Astrocyte of the cerebellum (primary cell): ENCODE results near the gene UFC1.

Experiments
- DNase-seq: peaks from one replicate; pipeline ENCODE4 v3.0.0-alpha.2; 2011; ENCODE audit warnings: low read depth
- H3K4me3 ChIP-seq: 2 replicates; pipeline ENCODE4 v1.5.1; 2011; ENCODE audit warnings: mild to moderate bottlenecking, low read depth, low read length, moderate library complexity
- in situ Hi-C: cut with HindIII; loops from 2 replicates; pipeline ENCODE4 v1.10.0; 2017; ENCODE audit warnings: low sequenced_read_pairs
- TF ChIP-seq, protein P1 (sequence below): IDR thresholded peaks from 2 replicates; pipeline ENCODE4 v1.5.1; 2012; ENCODE audit warnings: low read length, low read depth, moderate library complexity, mild to moderate bottlenecking; ENCODE audit errors: missing control alignments

The UFC1 gene

DNA sequence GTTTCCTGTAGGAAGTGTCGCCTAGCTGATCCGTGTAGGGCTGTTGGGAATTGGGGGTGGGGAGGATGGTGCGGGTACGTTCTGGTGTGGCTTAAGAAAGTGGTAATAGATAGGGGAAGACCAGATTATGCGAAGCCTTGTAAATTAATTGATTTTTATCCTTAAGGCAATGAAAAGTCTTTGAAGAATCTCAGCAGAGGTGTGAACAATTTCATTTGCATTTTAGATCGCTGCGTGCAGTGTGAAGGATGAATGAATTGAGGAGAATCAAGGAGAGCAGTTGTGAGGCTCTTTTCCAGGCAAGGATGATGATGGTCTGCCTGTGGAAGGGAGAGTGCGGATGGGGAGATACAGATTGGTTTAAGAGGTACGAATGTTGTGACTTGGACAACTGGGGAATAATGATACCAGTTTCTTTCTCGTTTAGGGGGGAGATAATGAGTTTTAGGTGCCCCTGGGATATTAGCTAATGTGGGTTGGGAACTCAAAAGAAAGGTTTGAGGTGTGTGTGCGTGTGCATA is 20.5 kb upstream of the UFC1 start:
- peak overlapping the region; percentile 93 for H3K4me3 ChIP-seq
- DNase-seq: no peak
- in situ Hi-C loops: no loop called here
- TF ChIP-seq, protein P1, sequence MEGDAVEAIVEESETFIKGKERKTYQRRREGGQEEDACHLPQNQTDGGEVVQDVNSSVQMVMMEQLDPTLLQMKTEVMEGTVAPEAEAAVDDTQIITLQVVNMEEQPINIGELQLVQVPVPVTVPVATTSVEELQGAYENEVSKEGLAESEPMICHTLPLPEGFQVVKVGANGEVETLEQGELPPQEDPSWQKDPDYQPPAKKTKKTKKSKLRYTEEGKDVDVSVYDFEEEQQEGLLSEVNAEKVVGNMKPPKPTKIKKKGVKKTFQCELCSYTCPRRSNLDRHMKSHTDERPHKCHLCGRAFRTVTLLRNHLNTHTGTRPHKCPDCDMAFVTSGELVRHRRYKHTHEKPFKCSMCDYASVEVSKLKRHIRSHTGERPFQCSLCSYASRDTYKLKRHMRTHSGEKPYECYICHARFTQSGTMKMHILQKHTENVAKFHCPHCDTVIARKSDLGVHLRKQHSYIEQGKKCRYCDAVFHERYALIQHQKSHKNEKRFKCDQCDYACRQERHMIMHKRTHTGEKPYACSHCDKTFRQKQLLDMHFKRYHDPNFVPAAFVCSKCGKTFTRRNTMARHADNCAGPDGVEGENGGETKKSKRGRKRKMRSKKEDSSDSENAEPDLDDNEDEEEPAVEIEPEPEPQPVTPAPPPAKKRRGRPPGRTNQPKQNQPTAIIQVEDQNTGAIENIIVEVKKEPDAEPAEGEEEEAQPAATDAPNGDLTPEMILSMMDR: no peak

DNA sequence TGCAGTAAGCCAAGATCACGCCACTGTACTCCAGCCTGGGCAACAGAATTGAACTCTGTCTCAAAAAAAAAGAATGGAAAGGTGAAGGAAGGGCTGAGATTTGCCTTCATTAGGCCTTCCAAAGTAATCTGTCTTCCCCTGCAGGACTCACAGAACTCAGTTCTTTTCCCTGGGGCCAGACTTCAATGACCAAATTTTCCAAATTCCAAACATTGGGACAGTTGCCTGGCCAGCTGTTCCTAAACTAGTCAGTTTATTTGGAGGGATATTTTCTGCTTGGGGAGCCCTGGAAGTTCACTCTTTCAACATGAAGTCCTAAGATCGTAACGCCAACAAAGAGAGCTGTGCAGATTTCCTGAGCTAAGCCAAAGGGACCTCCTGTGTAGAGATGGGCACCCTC is 15.9 kb upstream of the UFC1 start:
- H3K4me3 ChIP-seq: no peak overlapping the region
- in situ Hi-C loops: no loop called here
- TF ChIP-seq, protein P1: no peak
- DNase-seq: no peak

DNA sequence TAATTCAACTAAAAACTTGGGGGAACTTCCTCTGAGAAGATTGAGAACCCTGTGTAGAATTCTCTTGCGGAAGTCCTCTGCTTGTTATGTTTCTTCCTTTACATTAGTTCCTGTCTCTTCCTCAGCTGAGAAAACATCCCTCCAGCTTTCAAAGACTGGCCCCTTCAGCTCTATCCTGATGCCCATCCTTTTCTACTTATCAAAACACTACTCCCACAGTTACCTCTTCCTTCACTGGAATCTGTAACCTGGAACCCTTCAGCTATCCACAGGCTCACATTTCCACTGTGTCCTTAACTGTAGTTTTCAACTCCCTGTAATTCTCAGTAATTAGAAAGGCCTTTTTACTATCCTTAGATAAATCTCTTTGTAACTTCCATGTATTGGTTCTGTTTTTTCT is 15.3 kb upstream of the UFC1 start:
- TF ChIP-seq, protein P1: no peak
- no peak overlapping the region for H3K4me3 ChIP-seq
- DNase-seq: no peak
- in situ Hi-C loops: no loop called here

DNA sequence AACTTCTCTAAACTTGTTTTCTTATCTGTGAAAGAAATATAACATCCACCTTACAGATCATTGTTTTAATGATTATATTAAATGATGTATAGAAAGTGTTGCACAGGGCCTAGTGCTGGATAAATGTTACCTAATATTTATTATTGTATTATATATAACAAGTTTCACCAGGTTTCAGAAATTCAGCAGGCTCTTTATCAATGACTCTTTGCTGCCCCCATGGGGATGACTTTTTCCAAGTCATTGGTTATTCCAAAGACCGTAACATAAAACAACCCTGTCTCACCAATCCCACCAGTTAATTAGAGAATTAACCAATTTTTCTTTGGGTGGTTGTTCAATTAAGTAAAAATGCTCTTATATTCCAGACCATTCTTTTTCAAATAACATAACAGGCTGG is 14.0 kb upstream of the UFC1 start:
- TF ChIP-seq, protein P1: peak; percentile 61
- DNase-seq: peak; percentile 35
- in situ Hi-C loops: loop anchor here (10.0 kb wide), 1 partner anchor 95 kb away; the partner anchor contains the start of gene USF1

DNA sequence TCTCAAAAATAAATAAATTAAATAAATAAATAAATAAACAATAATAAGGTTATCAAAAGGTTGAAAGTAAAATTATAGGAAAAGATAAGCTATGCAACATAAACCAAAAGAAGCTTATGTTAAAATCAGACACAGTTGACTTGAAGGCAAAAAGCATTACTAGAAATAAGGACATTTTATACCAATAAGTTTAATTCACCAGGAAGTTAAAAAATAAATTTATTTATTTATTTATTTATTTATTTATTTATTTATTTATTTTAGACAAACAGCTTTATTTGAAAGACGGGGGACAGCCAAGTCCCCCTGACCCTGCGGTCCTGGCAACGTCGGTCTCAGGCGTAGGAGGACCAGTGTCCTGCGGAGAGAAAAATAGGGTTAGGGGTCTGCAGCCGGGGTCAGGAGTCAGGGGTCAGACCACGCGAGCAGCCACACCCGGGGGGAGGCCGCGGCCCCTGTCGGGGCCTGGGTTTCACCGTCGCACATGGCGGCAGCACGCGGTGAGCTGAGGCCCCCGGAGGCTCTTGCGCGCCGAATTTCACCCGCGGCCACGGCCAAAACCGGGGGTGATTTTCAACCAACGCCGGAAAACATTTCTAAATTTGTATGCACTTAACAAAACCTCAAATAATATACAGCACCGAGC is 12.9 kb upstream of the UFC1 start:
- H3K4me3 ChIP-seq: no peak overlapping the region
- in situ Hi-C loops: loop anchor here (10.0 kb wide), 1 partner anchor 96 kb away; the partner anchor contains the start of gene USF1
- DNase-seq: no peak
- TF ChIP-seq, protein P1: no peak

More for the DNA sequence above, 14.0 kb upstream of the UFC1 start:
- H3K4me3 ChIP-seq: no peak overlapping the region

DNA sequence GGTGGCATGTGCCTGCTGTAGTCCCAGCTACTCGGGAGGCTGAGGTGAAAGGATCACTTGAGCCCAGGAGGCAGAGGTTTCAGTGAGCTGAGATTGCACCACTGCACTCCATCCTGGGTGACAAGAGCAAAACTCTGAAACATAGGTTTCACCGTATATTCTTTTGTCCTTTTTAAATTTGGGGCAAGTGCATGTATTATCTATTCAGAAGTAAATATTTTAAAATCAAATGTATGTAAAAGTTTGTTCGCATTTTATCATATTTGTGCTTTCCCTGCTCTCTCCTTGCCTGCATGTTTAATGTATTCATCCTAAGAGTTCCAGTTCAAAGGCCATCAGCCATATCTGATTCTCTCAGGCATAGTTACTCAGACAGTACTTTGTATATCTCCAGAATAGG is 7.9 kb upstream of the UFC1 start:
- H3K4me3 ChIP-seq: no peak overlapping the region
- TF ChIP-seq, protein P1: no peak
- in situ Hi-C loops: loop anchor here (10.0 kb wide), 1 partner anchor 101 kb away; the partner anchor contains the start of gene USF1
- no peak for DNase-seq
